ENCODE results near the gene NKRF.
A peak's percentile ranks its signal among the peaks of the same experiment; 100 is the strongest.
"Not testable (repeated sequence)": the region's sequence is repeated elsewhere in the genome, so short reads cannot be mapped to it uniquely, and the experiment has no call there.

Gene NKRF

GRCh38 chrX:119606280-119607017 is at the start of gene NKRF:
Gene NKRF (minus strand): TSS chrX:119606424.
- DNase-seq: peak; percentile 91

GRCh38 chrX:119655125-119655524 is 48.9 kb upstream of the NKRF start:
- peak; percentile 78 for DNase-seq

GRCh38 chrX:119654112-119654531 is 47.9 kb upstream of the NKRF start:
- no peak for DNase-seq

GRCh38 chrX:119648421-119648775 is 42.2 kb upstream of the NKRF start:
- no peak for DNase-seq

GRCh38 chrX:119647552-119648420 is 41.6 kb upstream of the NKRF start:
- DNase-seq: peak; percentile 77

GRCh38 chrX:119647089-119647488 is 40.9 kb upstream of the NKRF start:
- no peak for DNase-seq

- no peak for DNase-seq
These were observed 40.3 kb upstream of the NKRF start for GRCh38 chrX:119646515-119646914.

GRCh38 chrX:119643696-119644095 is 37.5 kb upstream of the NKRF start:
- no peak for DNase-seq

- DNase-seq: no peak
These were observed 34.5 kb upstream of the NKRF start for GRCh38 chrX:119640731-119641170.

- DNase-seq: no peak
These were observed 32.7 kb upstream of the NKRF start for GRCh38 chrX:119638725-119639471.

- DNase-seq: not testable (repeated sequence)
These were observed 31.2 kb upstream of the NKRF start for GRCh38 chrX:119637421-119637820.

- DNase-seq: peak; percentile 9
These were observed 30.2 kb upstream of the NKRF start for GRCh38 chrX:119636419-119636818.

- DNase-seq: no peak
These were observed 29.6 kb upstream of the NKRF start for GRCh38 chrX:119635799-119636198.

GRCh38 chrX:119635179-119635578 is 29.0 kb upstream of the NKRF start:
- no peak for DNase-seq

GRCh38 chrX:119625843-119626242 is 19.6 kb upstream of the NKRF start:
- no peak for DNase-seq

- DNase-seq: no peak
These were observed 18.9 kb upstream of the NKRF start for GRCh38 chrX:119624951-119625668.

GRCh38 chrX:119624417-119624816 is 18.2 kb upstream of the NKRF start:
- no peak for DNase-seq

GRCh38 chrX:119622356-119623232 is 16.4 kb upstream of the NKRF start:
- no peak for DNase-seq

GRCh38 chrX:119618439-119618838 is 12.2 kb upstream of the NKRF start:
- no peak for DNase-seq

GRCh38 chrX:119617517-119618164 is 11.4 kb upstream of the NKRF start:
- no peak for DNase-seq

GRCh38 chrX:119614776-119615175 is 8.6 kb upstream of the NKRF start:
- DNase-seq: no peak

All from stimulated activated CD4-positive, alpha-beta T cell treated with anti-CD3 and anti-CD28 coated beads, Interleukin-15, amount 100 ng/mL, for 24 hours (primary cell).